GM18519 (cell line): ENCODE results near the gene ACADS.

Experiments
- ATAC-seq: cut with Tn5 transposase; IDR thresholded peaks from one replicate; pipeline ENCODE4 v1.9.1; 2021; ENCODE audit warnings: mild to moderate bottlenecking, moderate library complexity; ENCODE audit not compliant: unreplicated experiment, low FRiP score

Gene ACADS

DNA sequence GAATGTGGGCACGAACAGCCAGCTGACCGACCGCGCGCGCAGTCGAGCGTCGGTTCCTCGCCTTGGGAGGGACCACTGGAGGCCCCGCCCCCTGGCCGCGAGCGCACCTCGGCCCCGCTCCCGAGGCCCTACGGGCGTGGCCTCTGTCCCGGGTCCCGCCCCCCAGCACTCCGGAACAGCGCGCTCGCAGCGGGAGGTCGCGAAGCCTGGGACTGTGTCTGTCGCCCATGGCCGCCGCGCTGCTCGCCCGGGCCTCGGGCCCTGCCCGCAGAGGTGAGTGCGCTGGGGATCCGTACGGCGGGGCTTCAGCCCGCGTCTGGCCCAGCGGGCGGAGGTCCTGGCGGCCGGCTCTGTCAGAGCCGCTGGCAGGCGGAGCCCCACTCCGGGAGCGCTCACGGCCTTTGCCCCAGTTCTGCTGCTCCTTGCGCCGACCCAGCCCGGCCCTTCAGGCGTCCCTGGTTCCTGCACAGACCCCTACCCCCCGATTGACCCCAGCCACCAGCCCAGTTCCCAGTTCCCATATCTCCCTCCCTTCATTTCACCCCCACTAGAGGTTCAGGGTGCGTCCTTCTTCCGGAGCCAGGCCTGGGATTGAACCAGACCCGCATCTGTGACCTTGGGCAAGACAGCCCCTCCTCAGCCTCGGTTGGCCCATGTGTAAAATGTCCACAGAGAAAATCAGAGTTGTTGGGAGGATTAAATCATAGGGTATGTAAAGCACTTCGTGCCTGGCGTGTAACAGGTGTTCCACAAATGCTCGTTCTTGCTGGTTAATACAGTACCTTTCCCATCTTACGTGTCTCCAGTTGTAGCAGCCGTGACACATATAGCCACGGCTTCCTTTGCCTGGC, at the start of gene ACADS:
Gene ACADS (plus strand): TSS at position 168 of the 851 bp plus-strand sequence. CDS start 60 bp downstream, at position 228.
- ATAC-seq, result peak; percentile 71

DNA sequence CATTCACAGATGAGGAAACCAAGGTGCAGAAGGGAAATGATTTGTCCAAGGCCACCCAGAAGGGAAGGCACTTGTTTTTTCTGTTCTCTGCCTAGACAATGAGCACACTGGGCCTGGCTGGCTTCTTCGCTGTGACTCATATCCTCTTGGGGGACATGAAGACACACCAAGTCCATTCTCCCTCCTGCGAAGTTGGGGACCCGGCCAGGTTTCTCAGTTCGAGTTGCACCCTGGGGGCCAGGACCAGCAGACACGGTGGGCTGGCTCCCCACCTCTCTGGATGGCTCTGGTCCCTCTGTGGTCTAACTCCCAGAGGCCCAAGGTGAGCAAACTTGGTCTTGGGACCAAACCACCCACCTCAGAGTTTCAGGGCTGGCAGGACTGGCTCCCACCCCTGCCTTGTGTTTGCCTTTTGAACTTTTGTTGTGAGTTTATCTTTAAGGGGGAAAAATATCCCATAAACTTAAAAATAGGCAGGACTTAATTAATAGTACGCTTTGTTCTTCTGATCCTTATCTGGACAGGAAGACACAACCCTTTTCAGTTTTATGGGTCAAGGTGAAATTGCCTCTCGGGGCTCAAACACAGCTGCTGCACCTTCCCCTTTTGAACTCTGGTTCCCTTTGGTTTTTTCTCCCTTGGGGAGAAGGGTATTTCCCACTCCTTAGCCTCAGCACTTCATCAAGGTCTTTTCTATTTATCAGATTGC, 47.7 kb upstream of the ACADS start:
- ATAC-seq, result no peak

DNA sequence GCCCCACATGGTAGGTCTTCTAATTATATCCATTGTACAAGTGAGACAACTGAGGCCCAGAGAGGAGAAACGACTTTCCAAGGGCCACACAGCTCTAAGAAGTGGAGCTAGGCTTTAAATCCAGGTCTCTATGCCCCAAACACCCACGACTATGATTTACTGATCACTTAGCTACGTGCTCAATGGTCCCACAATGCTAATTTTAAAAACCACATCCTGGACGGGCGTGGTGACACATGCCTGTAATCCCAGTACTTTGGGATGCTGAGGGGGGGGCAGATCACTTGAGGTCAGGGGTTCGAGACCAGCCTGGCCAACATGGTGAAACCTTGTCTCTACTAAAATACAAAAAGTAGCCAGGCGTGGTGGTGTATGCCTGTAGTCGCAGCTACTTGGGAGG, 47.1 kb upstream of the ACADS start:
- no peak for ATAC-seq

DNA sequence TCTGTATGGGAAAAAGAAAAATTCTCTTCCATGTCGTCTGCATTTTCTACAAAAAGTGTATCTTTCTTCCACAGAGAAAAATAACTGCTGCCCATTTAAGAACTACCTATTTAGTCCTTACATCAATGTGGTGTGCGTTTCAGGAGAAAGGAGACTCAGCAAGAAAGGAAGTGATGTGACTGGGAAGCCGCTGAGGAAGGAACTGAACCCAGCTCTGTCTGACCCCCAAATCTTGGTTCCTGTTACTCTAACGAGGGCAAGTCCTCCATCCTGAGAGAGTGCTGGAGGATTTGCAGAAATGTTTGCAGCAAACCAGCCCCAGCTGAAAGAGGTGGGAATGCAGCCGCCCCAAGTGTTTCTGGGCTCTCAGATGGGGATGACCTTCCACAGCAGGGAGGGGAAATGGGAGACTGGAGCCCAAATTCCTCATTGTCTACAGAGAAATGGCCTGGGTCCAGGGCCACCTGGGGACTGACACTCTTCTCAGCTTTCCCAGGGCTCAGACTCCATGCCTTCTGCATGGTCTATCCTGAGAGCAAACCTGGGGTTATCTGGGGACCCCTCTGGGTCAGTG, 45.4 kb upstream of the ACADS start:
- ATAC-seq, result no peak

DNA sequence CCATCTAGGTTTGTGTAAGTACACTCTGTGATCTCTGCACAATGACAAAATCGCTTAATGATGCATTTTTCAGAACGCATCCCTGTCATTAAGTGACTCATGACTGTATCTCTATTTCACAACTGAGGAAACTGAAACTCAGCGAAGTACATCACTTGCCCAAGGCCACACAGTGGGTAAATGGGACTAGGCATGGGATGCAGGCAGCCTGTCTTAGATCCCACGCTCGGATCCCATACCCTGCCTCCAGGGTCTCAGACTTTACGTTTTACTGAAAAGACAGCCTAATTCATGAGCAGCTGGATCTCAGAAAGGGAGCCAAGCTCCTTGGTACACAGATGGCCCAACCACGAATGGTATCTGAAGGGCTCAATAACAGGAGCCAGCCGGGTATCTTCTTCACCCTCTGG, 41.1 kb upstream of the ACADS start:
- ATAC-seq, result no peak

GRCh38 chr12:120685522-120685921, 40.1 kb upstream of the ACADS start:
- ATAC-seq, result no peak

- ATAC-seq, result peak; percentile 63
Observed at GRCh38 chr12:120686151-120686689, 39.4 kb upstream of the ACADS start.

DNA sequence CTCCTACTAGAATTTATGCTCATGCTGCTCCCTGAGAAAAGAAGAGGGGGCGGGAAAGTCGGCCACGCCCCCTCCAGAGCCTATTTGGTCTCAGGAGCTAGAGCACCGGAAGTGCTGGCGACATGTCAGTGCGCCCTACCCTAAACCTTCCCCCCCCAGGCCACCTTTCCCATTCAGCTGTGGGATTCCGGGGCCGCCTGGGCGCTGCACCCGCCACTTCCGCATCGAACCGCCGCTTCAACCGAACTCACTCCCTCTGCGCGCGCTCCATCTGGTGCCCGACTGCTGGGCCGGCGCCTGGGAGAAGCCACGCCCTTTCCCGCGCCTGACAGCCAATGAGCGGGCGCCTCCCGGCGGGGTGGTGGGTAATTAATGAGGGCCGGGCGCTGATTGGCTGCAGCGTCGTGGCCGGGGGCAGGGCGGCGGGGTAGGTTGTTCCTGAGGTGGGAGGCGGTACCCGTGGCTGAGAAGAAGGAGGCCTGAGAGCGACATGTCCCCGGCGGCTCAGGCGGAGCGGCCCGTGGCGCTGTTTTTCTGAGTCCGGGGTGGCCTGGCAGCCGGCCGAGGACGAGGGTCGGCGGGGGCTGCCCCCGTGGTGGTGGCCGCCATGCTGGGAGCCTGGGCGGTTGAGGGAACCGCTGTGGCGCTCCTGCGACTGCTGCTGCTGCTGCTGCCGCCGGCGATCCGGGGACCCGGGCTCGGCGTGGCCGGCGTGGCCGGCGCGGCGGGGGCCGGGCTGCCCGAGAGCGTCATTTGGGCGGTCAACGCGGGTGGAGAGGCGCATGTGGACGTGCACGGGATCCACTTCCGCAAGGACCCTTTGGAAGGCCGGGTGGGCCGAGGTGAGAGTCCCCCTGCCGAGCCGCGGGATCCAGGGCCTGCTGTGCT, 38.7 kb upstream of the ACADS start, which contains the start of gene MLEC:
Gene MLEC (plus strand): TSS at position 460 of the 888 bp plus-strand sequence. CDS start 148 bp downstream, at position 608.
- peak; percentile 54 for ATAC-seq

GRCh38 chr12:120687578-120688289, 37.9 kb upstream of the ACADS start:
- no peak for ATAC-seq

GRCh38 chr12:120688527-120689071, 37.0 kb upstream of the ACADS start:
- no peak for ATAC-seq

DNA sequence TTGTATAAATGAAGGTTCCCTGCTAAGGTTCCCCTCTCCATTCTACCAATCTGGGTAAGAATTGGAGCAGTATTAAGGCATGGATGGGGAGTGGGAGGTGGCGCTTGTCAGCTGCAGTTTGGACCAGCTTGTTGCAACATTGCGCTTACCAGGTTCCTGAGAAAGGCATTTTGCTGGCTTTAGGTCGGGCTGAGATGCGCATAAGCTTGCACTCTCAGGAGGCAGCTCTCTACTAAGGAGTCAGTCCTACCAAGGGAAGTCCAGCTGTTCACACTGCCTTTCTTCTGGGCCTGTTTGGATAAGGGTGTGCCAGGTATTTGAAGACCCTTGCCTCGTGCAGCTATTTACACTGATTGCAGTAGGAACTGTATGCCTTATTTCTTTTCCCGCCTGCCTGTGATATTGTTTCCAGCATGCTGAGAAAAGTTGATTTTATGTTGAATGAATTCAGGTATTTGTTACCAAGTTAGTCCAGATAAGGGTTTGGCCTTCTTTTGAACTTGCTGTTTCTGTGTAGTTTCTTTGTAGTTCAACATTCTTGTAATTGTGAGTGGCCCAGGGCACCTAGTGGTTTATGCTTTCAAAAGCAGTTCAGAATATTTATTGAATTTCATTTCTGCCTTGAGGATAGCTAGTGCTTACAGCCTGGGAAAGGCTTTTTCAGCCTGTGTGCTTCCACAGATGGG, 36.1 kb upstream of the ACADS start:
- ATAC-seq, result no peak

- ATAC-seq, result no peak
Observed at GRCh38 chr12:120690083-120690450, 35.6 kb upstream of the ACADS start.

DNA sequence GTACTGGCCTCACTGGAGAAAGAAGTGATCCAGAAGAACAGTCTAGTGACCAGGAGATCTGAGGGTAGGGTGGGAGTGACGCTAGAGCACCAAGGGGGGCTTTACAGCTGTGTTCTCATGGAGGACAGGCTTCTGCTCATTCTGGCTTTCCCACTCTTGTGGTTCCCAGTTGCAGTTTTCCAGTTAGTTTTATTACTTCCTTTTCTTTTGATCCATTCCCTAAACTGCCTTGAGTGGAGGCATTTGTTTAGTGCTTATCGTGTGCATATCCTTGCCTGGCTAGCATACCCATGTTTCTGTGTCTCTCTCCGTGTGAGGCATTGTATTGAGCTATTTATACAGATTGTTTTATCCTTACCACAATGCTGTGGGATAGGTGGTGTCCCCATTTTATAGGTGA, 34.6 kb upstream of the ACADS start:
- no peak for ATAC-seq

GRCh38 chr12:120692524-120693033, 33.0 kb upstream of the ACADS start:
- no peak for ATAC-seq

GRCh38 chr12:120693848-120694247, 31.8 kb upstream of the ACADS start:
- no peak for ATAC-seq

- no peak for ATAC-seq
Observed at GRCh38 chr12:120696626-120697025, 29.0 kb upstream of the ACADS start.

- no peak for ATAC-seq
Observed at GRCh38 chr12:120697344-120697743, 28.3 kb upstream of the ACADS start.

DNA sequence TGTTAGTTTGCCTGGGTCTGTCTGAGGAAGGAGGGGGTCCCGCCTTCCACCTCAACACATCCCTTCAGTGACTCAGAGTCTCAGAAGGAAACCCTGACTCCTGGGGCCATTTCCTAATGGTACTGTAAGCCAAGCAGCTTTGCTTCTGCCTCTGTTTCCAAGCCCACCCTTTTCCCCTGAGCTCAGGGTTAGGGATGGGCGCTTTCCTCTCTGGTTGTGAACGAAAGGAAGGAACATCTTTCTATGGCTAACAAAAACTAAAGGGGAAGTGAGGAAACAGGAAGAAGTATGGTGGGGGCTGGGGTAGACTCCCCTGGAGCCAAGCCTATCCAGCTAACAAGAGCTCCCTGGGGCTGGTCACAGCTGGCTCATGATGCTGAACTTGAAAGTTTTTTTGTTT, 27.0 kb upstream of the ACADS start:
- ATAC-seq, result no peak
